HepG2 (cell line): ENCODE data around the gene ALDH1L2. TPM values are rescaled to one million over a fixed set of nuclear protein-coding genes. Genes with fewer than 3 reads are reported as not detected.
A peak's percentile ranks its signal among the peaks of the same experiment; 100 is the strongest.

Experiments used
- AGO1 ChIP-seq: fragments of 200-400 bp; formaldehyde crosslinking; IDR thresholded peaks from 2 replicates; pipeline ENCODE4 v1.6.1; 2017; ENCODE audit warnings: mild to moderate bottlenecking, low read depth, low read length, moderate library complexity; ENCODE audit not compliant: poor library complexity, severe bottlenecking
- CAMTA2 ChIP-seq: sonication (generic); formaldehyde crosslinking; IDR thresholded peaks from 2 replicates; pipeline ENCODE4 v1.4.0; 2020; ENCODE audit warnings: mild to moderate bottlenecking, missing genetic modification reagents, borderline replicate concordance
- GTF3A ChIP-seq: sonication (generic); formaldehyde crosslinking; conservative IDR thresholded peaks from 2 replicates; pipeline ENCODE4 v1.4.0; 2020; ENCODE audit warnings: mild to moderate bottlenecking, missing genetic modification reagents
- NKX3-1 ChIP-seq: sonication (generic); formaldehyde crosslinking; IDR thresholded peaks from 2 replicates; pipeline ENCODE4 v1.5.0; 2020; ENCODE audit warnings: missing genetic modification reagents
- TCF12 ChIP-seq, 2 experiments: fragments of 450-650 bp in 1 of 2; sonication (generic) in 1 of 2; formaldehyde crosslinking in 1 of 2; IDR thresholded peaks; 2 replicates each; pipeline versions ENCODE4 v1.6.1 to v1.8.0; 2017 to 2022; ENCODE audit warnings: antibody characterized with exemption in 1 of 2, mild to moderate bottlenecking in 1 of 2, missing genetic modification reagents in 1 of 2, moderate library complexity in 1 of 2
- YEATS4 ChIP-seq: sonication (generic); formaldehyde crosslinking; IDR thresholded peaks from 2 replicates; pipeline ENCODE4 v1.4.0; 2020; ENCODE audit warnings: missing genetic modification reagents, borderline replicate concordance
- ZNF256 ChIP-seq: sonication (generic); formaldehyde crosslinking; conservative IDR thresholded peaks from 2 replicates; pipeline ENCODE4 v1.4.0; 2020; ENCODE audit warnings: missing genetic modification reagents
- ZNF615 ChIP-seq: sonication (generic); formaldehyde crosslinking; IDR thresholded peaks from 2 replicates; pipeline ENCODE4 v1.5.0; 2020; ENCODE audit warnings: mild to moderate bottlenecking, missing genetic modification reagents, borderline replicate concordance
- ZSCAN12 ChIP-seq: sonication (generic); formaldehyde crosslinking; IDR thresholded peaks from 2 replicates; pipeline ENCODE4 v1.9.0; 2021; ENCODE audit warnings: mild to moderate bottlenecking, missing genetic modification reagents
- polyA plus RNA-seq, 8 experiments: library from polyadenylated mRNA; depleted of rRNA in 3 of 8; stranded (reverse) in 7 of 8; unstranded in 1 of 8; fragments of >200 nt; fragmentation: Illumina TruSeq in 4 of 8; extraction: Trizol in 4 of 8; gene quantifications; 2 replicates each; pipeline versions ENCODE4 v1.2.1 to v1.2.3, GENCODE V29; 2011 to 2016; ENCODE audit warnings: low read depth in 4 of 8, missing spikeins in 1 of 8, mixed read lengths in 1 of 8; ENCODE audit not compliant: insufficient read depth in 1 of 8
- total RNA-seq, 5 experiments: library from RNA; depleted of rRNA; stranded (reverse); fragments of >200 nt; fragmentation: Illumina TruSeq; extraction: Trizol; gene quantifications; 2 replicates each; pipeline ENCODE4 v1.2.3, GENCODE V29; 2016; ENCODE audit warnings: low read depth in 1 of 5
- TF ChIP-seq, protein P1 (sequence below): sonication (generic); formaldehyde crosslinking; IDR thresholded peaks from 2 replicates; pipeline ENCODE4 v1.4.0; 2020; ENCODE audit warnings: missing genetic modification reagents, borderline replicate concordance
- TF ChIP-seq, protein P2 (sequence below): sonication (generic); formaldehyde crosslinking; IDR thresholded peaks from 2 replicates; pipeline ENCODE4 v1.4.0; 2020; ENCODE audit warnings: mild to moderate bottlenecking, missing genetic modification reagents
- TF ChIP-seq, protein P3 (sequence below): sonication (generic); formaldehyde crosslinking; IDR thresholded peaks from 2 replicates; pipeline ENCODE4 v1.5.0; 2020; ENCODE audit warnings: missing genetic modification reagents
- TF ChIP-seq, protein P4 (sequence below): sonication (generic); formaldehyde crosslinking; conservative IDR thresholded peaks from 2 replicates; pipeline ENCODE4 v1.8.0; 2022; ENCODE audit warnings: mild to moderate bottlenecking, moderate library complexity, missing genetic modification reagents

Gene ALDH1L2
- total and polyA plus RNA-seq, 2 of the 13 experiments (the other 11 are each of a cell fraction or from before 2014, with no cell fraction given), result 0.40 to 4.6 TPM

DNA sequence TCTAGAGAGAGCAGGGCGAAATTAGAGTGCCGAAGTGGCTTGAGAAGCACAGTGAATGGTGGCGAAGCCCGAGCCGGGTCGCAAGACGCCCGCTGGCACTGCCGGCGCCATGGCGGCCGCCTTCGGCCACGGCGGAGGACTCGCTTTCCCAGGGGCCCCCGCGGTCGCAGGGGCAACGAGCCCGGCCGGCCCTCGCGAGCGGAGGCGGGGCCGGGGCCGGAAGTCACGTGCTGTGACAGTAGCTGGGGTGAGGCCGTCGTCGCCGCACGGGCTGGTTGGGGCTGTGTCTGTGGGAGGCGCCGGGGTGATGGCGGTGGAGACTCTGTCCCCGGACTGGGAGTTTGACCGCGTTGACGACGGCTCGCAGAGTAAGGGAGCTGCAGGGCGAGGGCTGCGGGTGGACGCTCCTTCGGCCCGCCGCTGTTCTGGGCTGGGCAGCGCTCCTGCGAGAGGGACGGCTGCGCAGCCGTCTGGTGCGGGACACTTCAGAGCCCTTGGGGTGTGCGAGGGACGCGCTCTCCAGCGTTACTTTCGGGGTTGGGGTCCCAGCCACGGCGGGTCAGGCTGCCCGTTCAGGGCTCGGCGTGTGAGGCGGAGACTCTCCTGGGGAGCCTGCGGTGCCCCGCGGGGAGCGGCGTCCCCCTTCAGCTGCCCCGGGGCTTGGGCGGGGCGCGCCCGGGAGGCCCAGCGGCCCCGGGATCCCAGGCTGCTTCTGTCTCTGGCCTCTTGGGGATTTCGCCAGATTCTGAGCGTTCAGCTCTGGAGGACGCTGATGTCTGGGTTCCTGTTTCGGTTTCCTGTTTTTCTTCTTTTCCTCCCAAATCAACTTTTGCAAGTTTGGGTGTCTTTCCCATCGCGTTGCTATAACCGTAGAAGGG lies 23.5 kb upstream of the ALDH1L2 start, which contains the start of gene WASHC4 (continued):
- TF ChIP-seq, protein P1, sequence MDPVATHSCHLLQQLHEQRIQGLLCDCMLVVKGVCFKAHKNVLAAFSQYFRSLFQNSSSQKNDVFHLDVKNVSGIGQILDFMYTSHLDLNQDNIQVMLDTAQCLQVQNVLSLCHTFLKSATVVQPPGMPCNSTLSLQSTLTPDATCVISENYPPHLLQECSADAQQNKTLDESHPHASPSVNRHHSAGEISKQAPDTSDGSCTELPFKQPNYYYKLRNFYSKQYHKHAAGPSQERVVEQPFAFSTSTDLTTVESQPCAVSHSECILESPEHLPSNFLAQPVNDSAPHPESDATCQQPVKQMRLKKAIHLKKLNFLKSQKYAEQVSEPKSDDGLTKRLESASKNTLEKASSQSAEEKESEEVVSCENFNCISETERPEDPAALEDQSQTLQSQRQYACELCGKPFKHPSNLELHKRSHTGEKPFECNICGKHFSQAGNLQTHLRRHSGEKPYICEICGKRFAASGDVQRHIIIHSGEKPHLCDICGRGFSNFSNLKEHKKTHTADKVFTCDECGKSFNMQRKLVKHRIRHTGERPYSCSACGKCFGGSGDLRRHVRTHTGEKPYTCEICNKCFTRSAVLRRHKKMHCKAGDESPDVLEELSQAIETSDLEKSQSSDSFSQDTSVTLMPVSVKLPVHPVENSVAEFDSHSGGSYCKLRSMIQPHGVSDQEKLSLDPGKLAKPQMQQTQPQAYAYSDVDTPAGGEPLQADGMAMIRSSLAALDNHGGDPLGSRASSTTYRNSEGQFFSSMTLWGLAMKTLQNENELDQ (CRISPR knock-in tag), result no peak
- TF ChIP-seq YEATS4 (CRISPR knock-in tag) (peak; percentile 93), ZNF615 (CRISPR knock-in tag) (0 out of 2 replicates have a peak, but pooled peaks have one; percentile 64), ZSCAN12 (no peak), CAMTA2 (CRISPR knock-in tag) (no peak), ZNF256 (0 out of 2 replicates have a peak, but pooled peaks have one; percentile 16), TCF12 (IDR thresholded peaks at IDR 0.05) (no peak), TCF12 (CRISPR knock-in tag; IDR thresholded peaks at IDR 0.05) (peak; percentile 68; the same call in 1 of the 2 replicates), AGO1 (peak; percentile 77), NKX3-1 (CRISPR knock-in tag) (peak; percentile 42; the same call in 1 of the 2 replicates), GTF3A (CRISPR knock-in tag) (peak; percentile 89; the same call in 1 of the 2 replicates)
- TF ChIP-seq, protein P2, sequence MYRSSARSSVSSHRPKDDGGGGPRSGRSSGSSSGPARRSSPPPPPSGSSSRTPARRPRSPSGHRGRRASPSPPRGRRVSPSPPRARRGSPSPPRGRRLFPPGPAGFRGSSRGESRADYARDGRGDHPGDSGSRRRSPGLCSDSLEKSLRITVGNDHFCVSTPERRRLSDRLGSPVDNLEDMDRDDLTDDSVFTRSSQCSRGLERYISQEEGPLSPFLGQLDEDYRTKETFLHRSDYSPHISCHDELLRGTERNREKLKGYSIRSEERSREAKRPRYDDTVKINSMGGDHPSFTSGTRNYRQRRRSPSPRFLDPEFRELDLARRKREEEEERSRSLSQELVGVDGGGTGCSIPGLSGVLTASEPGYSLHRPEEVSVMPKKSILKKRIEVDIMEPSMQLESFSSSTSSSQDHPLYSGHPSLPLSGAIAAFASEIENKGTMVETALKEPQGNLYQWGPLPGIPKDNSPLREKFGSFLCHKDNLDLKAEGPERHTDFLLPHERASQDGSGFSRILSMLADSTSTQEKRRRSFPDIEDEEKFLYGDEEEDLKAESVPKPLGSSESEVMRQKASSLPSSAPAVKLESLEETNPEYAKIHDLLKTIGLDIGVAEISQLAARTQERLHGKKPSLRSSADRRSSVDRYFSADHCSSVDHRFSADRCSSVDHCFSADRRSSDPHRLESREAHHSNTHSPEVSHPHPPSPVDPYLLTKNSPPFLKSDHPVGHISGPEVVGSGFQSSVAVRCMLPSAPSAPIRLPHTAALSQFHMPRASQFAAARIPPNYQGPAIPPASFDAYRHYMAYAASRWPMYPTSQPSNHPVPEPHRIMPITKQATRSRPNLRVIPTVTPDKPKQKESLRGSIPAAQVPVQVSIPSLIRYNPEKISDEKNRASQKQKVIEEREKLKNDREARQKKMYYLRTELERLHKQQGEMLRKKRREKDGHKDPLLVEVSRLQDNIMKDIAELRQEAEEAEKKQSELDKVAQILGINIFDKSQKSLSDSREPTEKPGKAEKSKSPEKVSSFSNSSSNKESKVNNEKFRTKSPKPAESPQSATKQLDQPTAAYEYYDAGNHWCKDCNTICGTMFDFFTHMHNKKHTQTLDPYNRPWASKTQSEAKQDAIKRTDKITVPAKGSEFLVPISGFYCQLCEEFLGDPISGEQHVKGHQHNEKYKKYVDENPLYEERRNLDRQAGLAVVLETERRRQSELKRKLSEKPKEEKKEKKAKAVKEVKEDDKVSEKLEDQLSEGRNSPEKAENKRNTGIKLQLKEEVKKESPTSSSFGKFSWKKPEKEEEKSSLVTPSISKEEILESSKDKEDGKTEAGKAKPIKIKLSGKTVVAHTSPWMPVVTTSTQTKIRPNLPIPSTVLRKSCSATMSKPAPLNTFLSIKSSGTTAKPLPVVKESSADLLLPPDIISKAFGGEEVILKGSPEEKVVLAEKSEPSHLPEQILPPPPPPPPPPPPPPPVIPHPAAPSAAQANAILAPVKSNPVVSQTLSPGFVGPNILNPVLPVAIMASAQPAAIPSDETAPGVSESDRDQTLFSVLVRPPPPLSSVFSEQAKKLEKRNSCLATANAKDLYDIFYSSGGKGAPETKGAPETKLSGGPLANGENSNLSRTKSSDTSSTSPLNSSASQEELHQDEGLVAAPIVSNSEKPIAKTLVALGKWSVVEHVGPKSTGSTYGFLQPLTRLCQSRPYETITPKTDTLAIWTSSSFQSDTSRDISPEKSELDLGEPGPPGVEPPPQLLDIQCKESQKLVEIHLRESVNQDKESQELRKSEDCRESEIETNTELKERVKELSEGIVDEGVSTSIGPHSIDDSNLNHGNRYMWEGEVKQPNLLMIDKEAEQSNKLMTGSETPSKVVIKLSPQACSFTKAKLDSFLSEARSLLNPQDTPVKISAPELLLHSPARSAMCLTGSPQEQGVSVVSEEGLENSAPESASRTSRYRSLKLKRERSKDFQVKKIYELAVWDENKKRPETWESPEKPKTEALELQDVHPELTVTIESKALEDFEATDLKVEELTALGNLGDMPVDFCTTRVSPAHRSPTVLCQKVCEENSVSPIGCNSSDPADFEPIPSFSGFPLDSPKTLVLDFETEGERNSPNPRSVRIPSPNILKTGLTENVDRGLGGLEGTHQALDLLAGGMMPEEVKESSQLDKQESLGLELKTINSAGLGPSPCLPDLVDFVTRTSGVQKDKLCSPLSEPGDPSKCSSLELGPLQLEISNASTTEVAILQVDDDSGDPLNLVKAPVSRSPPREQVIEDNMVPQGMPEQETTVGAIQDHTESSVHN, result peak; percentile 84
- TF ChIP-seq, protein P3, sequence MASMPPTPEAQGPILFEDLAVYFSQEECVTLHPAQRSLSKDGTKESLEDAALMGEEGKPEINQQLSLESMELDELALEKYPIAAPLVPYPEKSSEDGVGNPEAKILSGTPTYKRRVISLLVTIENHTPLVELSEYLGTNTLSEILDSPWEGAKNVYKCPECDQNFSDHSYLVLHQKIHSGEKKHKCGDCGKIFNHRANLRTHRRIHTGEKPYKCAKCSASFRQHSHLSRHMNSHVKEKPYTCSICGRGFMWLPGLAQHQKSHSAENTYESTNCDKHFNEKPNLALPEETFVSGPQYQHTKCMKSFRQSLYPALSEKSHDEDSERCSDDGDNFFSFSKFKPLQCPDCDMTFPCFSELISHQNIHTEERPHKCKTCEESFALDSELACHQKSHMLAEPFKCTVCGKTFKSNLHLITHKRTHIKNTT (CRISPR knock-in tag), result no peak
- TF ChIP-seq, protein P4, sequence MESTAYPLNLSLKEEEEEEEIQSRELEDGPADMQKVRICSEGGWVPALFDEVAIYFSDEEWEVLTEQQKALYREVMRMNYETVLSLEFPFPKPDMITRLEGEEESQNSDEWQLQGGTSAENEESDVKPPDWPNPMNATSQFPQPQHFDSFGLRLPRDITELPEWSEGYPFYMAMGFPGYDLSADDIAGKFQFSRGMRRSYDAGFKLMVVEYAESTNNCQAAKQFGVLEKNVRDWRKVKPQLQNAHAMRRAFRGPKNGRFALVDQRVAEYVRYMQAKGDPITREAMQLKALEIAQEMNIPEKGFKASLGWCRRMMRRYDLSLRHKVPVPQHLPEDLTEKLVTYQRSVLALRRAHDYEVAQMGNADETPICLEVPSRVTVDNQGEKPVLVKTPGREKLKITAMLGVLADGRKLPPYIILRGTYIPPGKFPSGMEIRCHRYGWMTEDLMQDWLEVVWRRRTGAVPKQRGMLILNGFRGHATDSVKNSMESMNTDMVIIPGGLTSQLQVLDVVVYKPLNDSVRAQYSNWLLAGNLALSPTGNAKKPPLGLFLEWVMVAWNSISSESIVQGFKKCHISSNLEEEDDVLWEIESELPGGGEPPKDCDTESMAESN, result peak; percentile 78
